Smooth muscle cell (in vitro differentiated cells): ENCODE measurements around the gene IRX5. TPM values are rescaled to one million over a fixed set of nuclear protein-coding genes. Genes with fewer than 3 reads are reported as not detected.
A peak's percentile ranks its signal among the peaks of the same experiment; 100 is the strongest.

Experiments
- DNase-seq: peaks from one replicate; lab custom pipeline; 2025; ENCODE audit not compliant: unreplicated experiment; lab: John Stamatoyannopoulos, UW
- H2AFZ ChIP-seq: fragments of 200-600 bp; sonication (generic); 2 replicates; pipeline ENCODE4 v1.6.0; 2016; ENCODE audit warnings: antibody characterized with exemption, low read depth, mild to moderate bottlenecking
- H3F3A ChIP-seq: fragments of 200-600 bp; sonication (generic); 2 replicates; pipeline ENCODE4 v1.6.0; 2017; ENCODE audit warnings: antibody characterized with exemption, low read depth
- H3K27ac ChIP-seq: fragments of 200-600 bp; sonication (generic); 2 replicates; pipeline ENCODE4 v1.5.1; 2016; ENCODE audit warnings: low read depth, mild to moderate bottlenecking
- H3K27me3 ChIP-seq: fragments of 200-600 bp; sonication (generic); 2 replicates; pipeline ENCODE4 v1.6.1; 2016; ENCODE audit warnings: low read depth, mild to moderate bottlenecking
- H3K36me3 ChIP-seq: fragments of 200-600 bp; sonication (generic); 2 replicates; pipeline ENCODE4 v1.5.1; 2016; ENCODE audit warnings: low read depth
- H3K4me1 ChIP-seq: fragments of 200-600 bp; sonication (generic); 2 replicates; pipeline ENCODE4 v1.5.1; 2016; ENCODE audit warnings: low read depth
- H3K4me2 ChIP-seq: fragments of 200-600 bp; sonication (generic); 2 replicates; pipeline ENCODE4 v1.6.0; 2016; ENCODE audit warnings: mild to moderate bottlenecking
- H3K4me3 ChIP-seq: fragments of 200-600 bp; sonication (generic); 2 replicates; pipeline ENCODE4 v1.5.1; 2016; ENCODE audit warnings: mild to moderate bottlenecking
- H3K79me2 ChIP-seq: fragments of 200-600 bp; sonication (generic); 2 replicates; pipeline ENCODE4 v1.6.0; 2016; ENCODE audit warnings: low read depth, mild to moderate bottlenecking
- H3K9ac ChIP-seq: fragments of 200-600 bp; sonication (generic); 2 replicates; pipeline ENCODE4 v1.6.0; 2016; ENCODE audit warnings: low read depth
- H3K9me3 ChIP-seq: fragments of 200-600 bp; sonication (generic); replicated peaks from 2 replicates; pipeline ENCODE4 v1.5.1; 2016; ENCODE audit warnings: low read depth
- H4K20me1 ChIP-seq: fragments of 200-600 bp; sonication (generic); 2 replicates; pipeline ENCODE4 v1.6.0; 2016; ENCODE audit warnings: low read depth
- CTCF ChIP-seq: fragments of 200-600 bp; sonication (generic); IDR thresholded peaks from 2 replicates; pipeline ENCODE4 v1.5.1; 2017; ENCODE audit warnings: borderline replicate concordance, mild to moderate bottlenecking, antibody characterized with exemption; ENCODE audit not compliant: insufficient read depth, poor library complexity, severe bottlenecking
- WGBS: methylation state at CpG from one replicate; pipeline ENCODE4 v1.1.7; 2016; ENCODE audit warnings: low lambda C conversion rate; 5-methylcytosine and 5-hydroxymethylcytosine counted together
- polyA plus RNA-seq: library from polyadenylated mRNA; unstranded; fragments of >200 nt; fragmentation: Nextera tagmentation; extraction: Ambion mirVana; gene quantifications from 2 replicates; pipeline ENCODE4 v1.2.1, GENCODE V29; 2016
- total RNA-seq: library from RNA; depleted of rRNA; stranded (reverse); fragments of >200 nt; gene quantifications from 2 replicates; pipeline ENCODE4 v1.2.3, GENCODE V29; 2014

IRX5 gene
- total and polyA plus RNA-seq, 2 experiments from 2014 or later: 1.5 to 2.7 TPM

GRCh38 chr16:54928411-54929089 lies 2.1 kb upstream of the IRX5 start:
- Histone ChIP-seq H3K4me1 (peaks cover 32% of the 10 kb centered on the region), H3K9ac (peak overlapping the region; percentile 86), H3K4me2 (peak overlapping the region; percentile 94), H3F3A (no peaks in the 10 kb centered on the region), H3K9me3 (no peaks in the 10 kb centered on the region), H3K27me3 (peaks cover 27% of the 10 kb centered on the region), H3K79me2 (peaks cover 14% of the 10 kb centered on the region), H3K27ac (peak overlapping the region; percentile 83), H3K36me3 (no peaks in the 10 kb centered on the region), H3K4me3 (peak overlapping the region; percentile 58), H2AFZ (peak overlapping the region; percentile 61), H4K20me1 (peaks cover 47% of the 10 kb centered on the region)
- no peak for TF ChIP-seq CTCF
- 1% methylated on average over 50 of the region's 101 CpGs for WGBS
- DNase-seq: no peak

GRCh38 chr16:54929090-54930004 lies 1.3 kb upstream of the IRX5 start:
- H3K9ac ChIP-seq: peak overlapping the region; percentile 79
- peaks cover 37% of the 10 kb centered on the region for H3K4me1 ChIP-seq
- H3F3A ChIP-seq: no peaks in the 10 kb centered on the region
- no peaks in the 10 kb centered on the region for H3K36me3 ChIP-seq
- H3K9me3 ChIP-seq: no peaks in the 10 kb centered on the region
- peak overlapping the region; percentile 94 for H3K4me2 ChIP-seq
- peaks cover 35% of the 10 kb centered on the region for H3K27me3 ChIP-seq
- peak overlapping the region; percentile 83 for H3K27ac ChIP-seq
- peak overlapping the region; percentile 58 for H3K4me3 ChIP-seq
- TF ChIP-seq CTCF: no peak
- DNase-seq: peak; percentile 98
- under 1% methylated on average over 72 of the region's 73 CpGs for WGBS
- H4K20me1 ChIP-seq: peaks cover 50% of the 10 kb centered on the region
- peaks cover 14% of the 10 kb centered on the region for H3K79me2 ChIP-seq
- H2AFZ ChIP-seq: peak overlapping the region; percentile 75

- no peak for DNase-seq
- 0% methylated on average over 6 of the region's 24 CpGs for WGBS
- Histone ChIP-seq H3K9ac (no peak overlapping the region), H3F3A (no peaks in the 10 kb centered on the region), H3K9me3 (no peaks in the 10 kb centered on the region), H3K36me3 (no peaks in the 10 kb centered on the region), H3K79me2 (peaks cover 3% of the 10 kb centered on the region), H2AFZ (peak overlapping the region; percentile 75), H3K4me2 (peak overlapping the region; percentile 94), H3K27ac (no peak overlapping the region), H3K27me3 (peaks cover 50% of the 10 kb centered on the region), H4K20me1 (peaks cover 55% of the 10 kb centered on the region), H3K4me3 (peak overlapping the region; percentile 58), H3K4me1 (peaks cover 40% of the 10 kb centered on the region)
- no peak for TF ChIP-seq CTCF
Observed at GRCh38 chr16:54930869-54931119, 129 bp downstream of the IRX5 start.
